Panc1 (cell line): ENCODE measurements around the gene MAP3K14. TPM values are rescaled to one million over a fixed set of nuclear protein-coding genes. Genes with fewer than 3 reads are reported as not detected.

Source experiments
- ATAC-seq: fragments of 200-7000 bp; cut with Tn5 transposase; 2 replicates; pipeline ENCODE4 v1.9.1; 2020; ENCODE audit warnings: mild to moderate bottlenecking, moderate library complexity
- BruUV-seq: library from RNA; stranded (reverse); fragments of 400-500 nt; replicated peaks from 2 replicates; lab custom pipeline; 2021; lab: Mats Ljungman, UMichigan
- CTCF ChIA-PET: fragments of 300-600 bp; sonication (Branson Sonifier 250); formaldehyde crosslinking; loops from one replicate; lab custom pipeline; 2022; ENCODE audit warnings: antibody characterized with exemption; lab: Charles Lee
- POLR2A ChIA-PET: fragments of 300-600 bp; sonication (Branson Sonifier 250); formaldehyde crosslinking; loops from one replicate; lab custom pipeline; 2022; ENCODE audit warnings: antibody characterized with exemption; lab: Charles Lee
- DNase-seq: peaks from one replicate; pipeline ENCODE4 v3.0.0-alpha.2; 2010; ENCODE audit warnings: low read depth, low spot score
- H3K27ac ChIP-seq: 2 replicates; pipeline ENCODE4 v1.5.1; 2011; ENCODE audit warnings: mild to moderate bottlenecking, low read length, inconsistent platforms
- H3K27me3 ChIP-seq: fragments of 200-500 bp; sonication (Bioruptor generic); 2 replicates; pipeline ENCODE4 v1.6.0; 2014; ENCODE audit warnings: low read length, inconsistent platforms; ENCODE audit not compliant: control insufficient read depth, insufficient read depth
- H3K36me3 ChIP-seq: fragments of 200-500 bp; sonication (Bioruptor generic); 2 replicates; pipeline ENCODE4 v1.5.1; 2014; ENCODE audit warnings: inconsistent platforms, mild to moderate bottlenecking, low read length, moderate library complexity; ENCODE audit not compliant: control insufficient read depth, insufficient read depth
- H3K4me1 ChIP-seq: 2 replicates; pipeline ENCODE4 v1.5.1; 2011; ENCODE audit warnings: inconsistent platforms, mild to moderate bottlenecking, low read length, moderate library complexity; ENCODE audit not compliant: control insufficient read depth, insufficient read depth
- H3K4me3 ChIP-seq, 2 experiments: 2 replicates each; pipeline ENCODE4 v1.5.1; 2011 to 2012; ENCODE audit warnings: low read depth in 2 of 2, low read length in 2 of 2, mild to moderate bottlenecking in 2 of 2, inconsistent platforms in 1 of 2, moderate library complexity in 1 of 2
- H3K9me3 ChIP-seq: fragments of 200-500 bp; sonication (Bioruptor generic); 2 replicates; pipeline ENCODE4 v1.5.1; 2014; ENCODE audit warnings: low read depth, mild to moderate bottlenecking, inconsistent platforms, low read length, moderate library complexity; ENCODE audit not compliant: control insufficient read depth, insufficient read depth
- CTCF ChIP-seq: fragments of 450-650 bp; IDR thresholded peaks from 2 replicates; pipeline ENCODE4 v1.5.1; 2017; ENCODE audit warnings: mild to moderate bottlenecking
- POLR2AphosphoS5 ChIP-seq: IDR thresholded peaks from 2 replicates; pipeline ENCODE4 v1.6.1; 2012; ENCODE audit warnings: mild to moderate bottlenecking, low read depth, low read length, moderate library complexity
- SIN3A ChIP-seq: IDR thresholded peaks from 2 replicates; pipeline ENCODE4 v1.6.1; 2012; ENCODE audit warnings: low read depth, mild to moderate bottlenecking, low read length, moderate library complexity, borderline replicate concordance; ENCODE audit not compliant: insufficient read depth
- TCF7L2 ChIP-seq: IDR thresholded peaks from 2 replicates; pipeline ENCODE4 v1.6.1; 2011; ENCODE audit warnings: mild to moderate bottlenecking, low read depth, low read length, inconsistent platforms
- in situ Hi-C: cut with HindIII; loops from 2 replicates; pipeline ENCODE4 v1.10.0; 2016; ENCODE audit warnings: low sequenced_read_pairs, low pct_unique_long_range_greater_than_20kb
- intact Hi-C: fragments of 100-400 bp; cut with micrococcal nuclease; formaldehyde crosslinking; loops from one replicate; pipeline ENCODE4 v1.10.0; 2022; ENCODE audit not compliant: unreplicated experiment
- total RNA-seq: library from RNA; stranded (reverse); gene quantifications from one replicate; pipeline ENCODE4 v1.2.1, GENCODE V29; 2021; ENCODE audit not compliant: unreplicated experiment
- TF ChIP-seq, protein P1 (sequence below), 2 experiments: IDR thresholded peaks; 2 replicates each; pipeline ENCODE4 v1.6.1; 2011 to 2012; ENCODE audit warnings: low read depth in 2 of 2, control low read depth in 1 of 2, low read length in 1 of 2, mild to moderate bottlenecking in 1 of 2, moderate library complexity in 1 of 2; ENCODE audit not compliant: insufficient read depth in 1 of 2

The MAP3K14 gene
- total RNA-seq, 1 experiment from 2014 or later = 80.8 TPM

DNA sequence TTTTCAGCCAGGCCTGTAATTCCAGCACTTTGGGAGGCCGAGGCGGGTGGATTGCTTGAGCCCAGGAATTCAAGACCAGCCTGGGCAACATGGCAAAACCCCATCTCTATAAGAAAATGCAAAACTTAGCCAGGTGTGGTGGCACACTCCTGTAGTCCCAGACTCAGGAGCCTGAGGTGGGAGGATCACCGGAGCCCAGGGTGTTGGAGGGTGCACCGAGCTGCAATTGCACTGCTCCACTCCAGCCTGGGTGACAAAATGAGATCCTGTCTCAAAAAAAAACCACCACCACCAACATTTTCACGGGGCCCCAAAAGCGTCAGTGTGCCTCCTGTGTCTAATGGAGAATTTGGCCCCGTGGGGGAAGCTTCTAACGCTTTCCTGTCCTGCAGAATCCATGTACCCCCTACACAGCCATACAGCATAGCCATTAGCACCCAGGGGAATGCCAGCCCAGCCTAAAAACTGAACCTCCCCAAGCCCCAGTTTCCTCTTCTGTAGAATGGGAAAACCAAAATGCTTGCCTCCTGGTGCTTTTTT, 22.2 kb upstream of the MAP3K14 start:
- intact Hi-C loops (no loop called here), in situ Hi-C loops (no loop called here)
- Histone ChIP-seq H3K9me3 (no peaks in the 10 kb centered on the region), H3K27ac (peak overlapping the region; percentile 67), H3K27me3 (no peaks in the 10 kb centered on the region), H3K4me3 (no peak overlapping the region), H3K36me3 (no peaks in the 10 kb centered on the region), H3K4me1 (peaks cover 47% of the 10 kb centered on the region)
- CTCF ChIA-PET = no interaction called here
- POLR2A ChIA-PET = no interaction called here
- DNase-seq = no peak
- ATAC-seq = no peak
- no TSS peak for BruUV-seq
- TF ChIP-seq POLR2AphosphoS5 (no peak), CTCF (no peak), TCF7L2 (no peak), SIN3A (no peak)
- TF ChIP-seq, protein P1, sequence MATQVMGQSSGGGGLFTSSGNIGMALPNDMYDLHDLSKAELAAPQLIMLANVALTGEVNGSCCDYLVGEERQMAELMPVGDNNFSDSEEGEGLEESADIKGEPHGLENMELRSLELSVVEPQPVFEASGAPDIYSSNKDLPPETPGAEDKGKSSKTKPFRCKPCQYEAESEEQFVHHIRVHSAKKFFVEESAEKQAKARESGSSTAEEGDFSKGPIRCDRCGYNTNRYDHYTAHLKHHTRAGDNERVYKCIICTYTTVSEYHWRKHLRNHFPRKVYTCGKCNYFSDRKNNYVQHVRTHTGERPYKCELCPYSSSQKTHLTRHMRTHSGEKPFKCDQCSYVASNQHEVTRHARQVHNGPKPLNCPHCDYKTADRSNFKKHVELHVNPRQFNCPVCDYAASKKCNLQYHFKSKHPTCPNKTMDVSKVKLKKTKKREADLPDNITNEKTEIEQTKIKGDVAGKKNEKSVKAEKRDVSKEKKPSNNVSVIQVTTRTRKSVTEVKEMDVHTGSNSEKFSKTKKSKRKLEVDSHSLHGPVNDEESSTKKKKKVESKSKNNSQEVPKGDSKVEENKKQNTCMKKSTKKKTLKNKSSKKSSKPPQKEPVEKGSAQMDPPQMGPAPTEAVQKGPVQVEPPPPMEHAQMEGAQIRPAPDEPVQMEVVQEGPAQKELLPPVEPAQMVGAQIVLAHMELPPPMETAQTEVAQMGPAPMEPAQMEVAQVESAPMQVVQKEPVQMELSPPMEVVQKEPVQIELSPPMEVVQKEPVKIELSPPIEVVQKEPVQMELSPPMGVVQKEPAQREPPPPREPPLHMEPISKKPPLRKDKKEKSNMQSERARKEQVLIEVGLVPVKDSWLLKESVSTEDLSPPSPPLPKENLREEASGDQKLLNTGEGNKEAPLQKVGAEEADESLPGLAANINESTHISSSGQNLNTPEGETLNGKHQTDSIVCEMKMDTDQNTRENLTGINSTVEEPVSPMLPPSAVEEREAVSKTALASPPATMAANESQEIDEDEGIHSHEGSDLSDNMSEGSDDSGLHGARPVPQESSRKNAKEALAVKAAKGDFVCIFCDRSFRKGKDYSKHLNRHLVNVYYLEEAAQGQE (IDR thresholded peaks at IDR 0.05; ENCODE audit: insufficient read depth in 1 of 2, low read depth in 2 of 2, low read length in 1 of 2) = no peak

DNA sequence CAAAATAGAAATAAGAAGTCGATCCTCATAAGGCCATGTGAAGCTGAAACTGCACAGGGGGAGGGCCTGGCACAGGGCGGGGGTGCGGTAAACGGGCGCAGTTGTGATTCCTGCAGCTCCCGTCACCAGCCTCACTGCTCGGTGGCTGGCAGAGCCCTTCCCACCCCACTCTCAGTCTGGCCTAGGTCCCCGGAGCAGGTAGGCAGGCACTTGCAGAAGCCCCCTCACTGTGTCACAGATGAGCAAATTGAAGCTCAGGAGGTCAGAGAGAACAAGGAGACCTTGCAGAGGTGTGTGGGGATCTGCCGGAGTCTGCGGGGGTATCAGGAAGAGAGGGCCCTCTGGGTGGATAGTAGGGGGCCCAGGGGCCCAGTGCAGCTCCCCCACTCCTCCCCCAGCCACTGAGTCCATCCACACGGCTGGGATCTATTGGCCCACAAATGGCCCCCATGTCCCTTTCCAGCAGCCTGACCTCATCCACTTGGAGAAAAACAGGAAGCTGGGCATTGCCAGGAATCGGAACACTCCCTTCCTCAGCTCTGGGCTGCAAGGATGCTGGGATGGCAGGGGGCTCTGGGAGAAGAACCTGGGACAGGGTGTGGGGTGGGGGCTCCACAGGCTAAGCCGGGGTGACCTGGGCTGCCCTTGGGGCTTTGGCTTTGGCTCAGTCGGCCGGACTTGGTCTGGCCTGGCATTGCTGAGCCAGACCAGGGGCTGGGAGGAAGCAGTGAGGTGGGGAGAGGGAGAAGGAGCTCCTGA, 21.4 kb upstream of the MAP3K14 start:
- Histone ChIP-seq H3K4me3 (no peak overlapping the region), H3K4me1 (peaks cover 48% of the 10 kb centered on the region), H3K27ac (peak overlapping the region; percentile 67), H3K27me3 (no peaks in the 10 kb centered on the region), H3K9me3 (no peaks in the 10 kb centered on the region), H3K36me3 (no peaks in the 10 kb centered on the region)
- TF ChIP-seq TCF7L2 = no peak
- TF ChIP-seq, protein P1 (IDR thresholded peaks at IDR 0.05; ENCODE audit: insufficient read depth in 1 of 2, low read depth in 2 of 2, low read length in 1 of 2) = no peak
- no peak for TF ChIP-seq SIN3A
- TF ChIP-seq CTCF = no peak
- no peak for TF ChIP-seq POLR2AphosphoS5
- CTCF ChIA-PET = interaction anchor here (0.6 kb wide), 1 partner anchor 39 kb away, joined by 11 read pairs; no protein-coding TSS in a partner anchor
- ATAC-seq (no peak), DNase-seq (no peak)
- intact Hi-C loops (no loop called here), in situ Hi-C loops (no loop called here)
- POLR2A ChIA-PET = interaction anchor here (0.5 kb wide), 1 partner anchor 20 kb away, joined by 4 read pairs; no protein-coding TSS in a partner anchor
- no TSS peak for BruUV-seq
